T-cell (primary cell): ENCODE measurements around the gene RNASEL. TPM values are rescaled to one million over a fixed set of nuclear protein-coding genes. Genes with fewer than 3 reads are reported as not detected.

Experiments used
- ATAC-seq, 4 experiments: fragments of 200-7000 bp in 3 of 4; fragments of 150-1000 bp in 1 of 4; cut with Tn5 transposase; replicated peaks in 1 of 4; 1 replicate in 3 of 4; 2 replicates in 1 of 4; pipeline ENCODE4 v1.10.0; 2021; ENCODE audit warnings: moderate library complexity in 3 of 4, mild to moderate bottlenecking in 2 of 4, moderate number of reproducible peaks in 1 of 4
- CTCF ChIA-PET, 2 donors: fragments of 300-600 bp; sonication (Branson Sonifier 250); formaldehyde crosslinking; loops; one replicate each; lab custom pipeline; 2022; ENCODE audit warnings: antibody characterized with exemption in 2 of 2; lab: Charles Lee
- POLR2A ChIA-PET, 2 donors: fragments of 300-600 bp; sonication (Branson Sonifier 250); formaldehyde crosslinking; loops; one replicate each; lab custom pipeline; 2022; ENCODE audit warnings: antibody characterized with exemption in 2 of 2; lab: Charles Lee
- DNase-seq, 35 experiments: peaks; one replicate each; pipeline versions ENCODE4 v3.0.0 to v3.0.0-alpha.2; 2013 to 2023
- H3K27ac ChIP-seq: one replicate; pipeline ENCODE4 v1.5.1; 2013; ENCODE audit warnings: low read length
- H3K27me3 ChIP-seq, 2 experiments: replicated peaks in 1 of 2; 1 replicate in 1 of 2; 2 replicates in 1 of 2; pipeline versions ENCODE4 v1.6.1 to v1.7.0; 2013; ENCODE audit warnings: low read length in 1 of 2, mixed read lengths in 1 of 2; ENCODE audit not compliant: control insufficient read depth in 2 of 2, insufficient read depth in 2 of 2; ENCODE audit errors: extremely low read depth in 1 of 2
- H3K36me3 ChIP-seq, 2 donors: 1 replicate in 1 of 2; 2 replicates in 1 of 2; pipeline versions ENCODE4 v1.6.1 to v1.7.0; 2013; ENCODE audit warnings: low read length in 1 of 2; ENCODE audit not compliant: control insufficient read depth in 2 of 2, insufficient read depth in 1 of 2; ENCODE audit errors: extremely low read depth in 1 of 2
- H3K4me1 ChIP-seq, 2 experiments: 1 replicate in 1 of 2; 2 replicates in 1 of 2; pipeline versions ENCODE4 v1.6.1 to v1.7.0; 2013; ENCODE audit warnings: low read length in 2 of 2, mixed read lengths in 1 of 2; ENCODE audit not compliant: insufficient read depth in 2 of 2, control insufficient read depth in 1 of 2; ENCODE audit errors: extremely low read depth in 1 of 2
- H3K4me3 ChIP-seq, 2 donors: 1 replicate in 1 of 2; 2 replicates in 1 of 2; pipeline versions ENCODE4 v1.5.1 to v1.7.0; 2013; ENCODE audit warnings: mild to moderate bottlenecking in 2 of 2, low read length in 1 of 2, moderate library complexity in 1 of 2; ENCODE audit not compliant: control insufficient read depth in 1 of 2; ENCODE audit errors: extremely low read depth in 1 of 2
- H3K9me3 ChIP-seq: 2 replicates; pipeline ENCODE4 v1.7.0; 2013
- H3K27ac Mint-ChIP-seq, 2 donors: one replicate each; pipeline ENCODE4 v1.8.0; 2020 to 2021; ENCODE audit warnings: mild to moderate bottlenecking in 2 of 2, mixed read lengths in 2 of 2
- H3K27me3 Mint-ChIP-seq, 2 donors: one replicate each; pipeline ENCODE4 v1.8.0; 2021 to 2022; ENCODE audit warnings: mixed read lengths in 2 of 2
- H3K36me3 Mint-ChIP-seq: one replicate; pipeline ENCODE4 v1.8.0; 2021; ENCODE audit warnings: mixed read lengths
- H3K4me1 Mint-ChIP-seq, 3 donors: one replicate each; pipeline ENCODE4 v1.8.0; 2020 to 2022; ENCODE audit warnings: mixed read lengths in 3 of 3, mild to moderate bottlenecking in 1 of 3
- H3K4me3 Mint-ChIP-seq, 3 donors: one replicate each; pipeline ENCODE4 v1.8.0; 2020 to 2022; ENCODE audit warnings: mild to moderate bottlenecking in 3 of 3, mixed read lengths in 3 of 3, moderate library complexity in 3 of 3
- H3K9me3 Mint-ChIP-seq, 3 donors: one replicate each; pipeline ENCODE4 v1.8.0; 2020 to 2022; ENCODE audit warnings: mixed read lengths in 3 of 3
- WGBS: methylation state at CpG from one replicate; pipeline ENCODE4 v1.1.5; 2013; ENCODE audit warnings: missing lambda C conversion rate; ENCODE audit not compliant: insufficient coverage; 5-methylcytosine and 5-hydroxymethylcytosine counted together
- total RNA-seq, 35 experiments: library from RNA in 6 of 35; stranded (reverse) in 6 of 35; fragments of 120-200 nt in 1 of 35; gene quantifications; one replicate each; pipeline versions ENCODE4 v1.2.1 to v1.2.4 and lab custom pipeline; 2013 to 2026

RNASEL gene
- total RNA-seq, 5 donors from 2014 or later (not counting 1 experiment from before 2014, with no cell fraction given): 10.5 to 20.8 (median 18.7) TPM

GRCh38 chr1:182527680-182528079 is 61.4 kb downstream of the RNASEL start:
- CTCF ChIA-PET: no interaction called here
- Histone ChIP-seq H3K36me3 (no peaks in the 10 kb centered on the region), H3K27ac (no peak overlapping the region), H3K27me3 (no peaks in the 10 kb centered on the region), H3K4me3 (no peak overlapping the region), H3K9me3 (no peaks in the 10 kb centered on the region), H3K4me1 (no peaks in the 10 kb centered on the region)
- ATAC-seq (no peak), DNase-seq (no peak)
- Mint-ChIP-seq H3K27me3 (peaks cover 16 to 33% of the 10 kb centered on the region in 2 donors), H3K4me3 (no peak overlapping the region), H3K4me1 (no peaks in the 10 kb centered on the region), H3K36me3 (peaks cover 8% of the 10 kb centered on the region), H3K9me3 (peaks cover 24 to 43% (median 32%) of the 10 kb centered on the region in 3 donors), H3K27ac (no peak overlapping the region)
- WGBS: 94% methylated on average over 2 of the region's 2 CpGs
- POLR2A ChIA-PET: no interaction called here

GRCh38 chr1:182525342-182525741 is 63.7 kb downstream of the RNASEL start:
- Mint-ChIP-seq H3K4me3 (no peak overlapping the region), H3K36me3 (peaks cover 8% of the 10 kb centered on the region), H3K27me3 (peaks cover 28 to 31% of the 10 kb centered on the region in 2 donors), H3K27ac (no peak overlapping the region), H3K4me1 (no peaks in the 10 kb centered on the region), H3K9me3 (peaks cover 24 to 43% (median 32%) of the 10 kb centered on the region in 3 donors)
- Histone ChIP-seq H3K36me3 (no peaks in the 10 kb centered on the region), H3K27ac (no peak overlapping the region), H3K9me3 (no peaks in the 10 kb centered on the region), H3K4me1 (no peaks in the 10 kb centered on the region), H3K4me3 (no peak overlapping the region), H3K27me3 (peaks cover 0 to 4% of the 10 kb centered on the region in 2 experiments)
- CTCF ChIA-PET: no interaction called here
- no peak for ATAC-seq
- POLR2A ChIA-PET: no interaction called here
- DNase-seq: no peak

Other genes starting within 250 kb of the RNASEL start
- 10 to 100 TPM; 49.1 to 88.7 (median 70.3) TPM for gene GLUL, start 197.5 kb downstream of the RNASEL start, total RNA-seq
- gene TEDDM1, start 188.6 kb downstream of the RNASEL start, total RNA-seq: not detected
- gene RGSL1, start 139.1 kb downstream of the RNASEL start, total RNA-seq: not detected
- 10 to 100 TPM in 1 of 5 donors, 1 to 10 TPM in 4; 2.9 to 15.6 (median 4.6) TPM for gene RGS16, start 15.1 kb upstream of the RNASEL start, total RNA-seq
- gene RGS8, start 95.3 kb upstream of the RNASEL start, total RNA-seq: not detected
- 1 to 10 TPM; 2.5 to 5.4 (median 4.2) TPM for gene NPL, start 200.5 kb upstream of the RNASEL start, total RNA-seq